ENCODE results near the gene ADSL.

ADSL gene

GRCh38 chr22:40366068-40366467 lies 19.8 kb downstream of the ADSL start:
- Histone ChIP-seq H3K27me3 (ENCODE audit: insufficient read depth, low read depth, severe bottlenecking) (no peaks in the 10 kb centered on the region), H3K36me3 (peaks cover 79% of the 10 kb centered on the region), H3K4me3 (ENCODE audit: low read depth, low read length) (no peak overlapping the region), H3K27ac (no peak overlapping the region), H3K9me3 (ENCODE audit: severe bottlenecking) (no peaks in the 10 kb centered on the region)
- TF ChIP-seq CTCF (IDR thresholded peaks at IDR 0.05; ENCODE audit: low read depth, low read length): no peak
- no peak for DNase-seq

DNA sequence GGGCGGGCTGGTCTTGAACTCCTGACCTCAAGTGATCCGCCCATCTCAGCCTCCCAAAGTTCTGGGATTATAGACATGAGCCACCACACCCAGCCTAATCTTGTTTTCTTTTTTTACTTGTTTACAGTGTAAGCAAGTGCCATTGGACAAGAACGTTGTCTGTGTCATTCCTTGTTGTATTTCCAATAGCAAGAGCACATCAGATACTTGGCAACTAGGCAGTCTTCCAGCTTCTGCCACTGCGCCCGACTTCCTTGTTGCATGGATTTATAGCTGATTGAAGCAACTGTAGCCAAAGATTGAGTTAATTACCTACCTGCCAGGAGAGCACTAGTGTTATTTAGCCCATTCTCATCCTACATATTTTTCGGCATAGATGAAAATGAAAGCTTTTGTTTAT lies 21.0 kb downstream of the ADSL start:
- Histone ChIP-seq H3K27ac (no peak overlapping the region), H3K36me3 (peaks cover 66% of the 10 kb centered on the region), H3K4me3 (ENCODE audit: low read depth, low read length) (no peak overlapping the region), H3K9me3 (ENCODE audit: severe bottlenecking) (no peaks in the 10 kb centered on the region), H3K27me3 (ENCODE audit: insufficient read depth, low read depth, severe bottlenecking) (no peaks in the 10 kb centered on the region)
- no peak for TF ChIP-seq CTCF (IDR thresholded peaks at IDR 0.05; ENCODE audit: low read depth, low read length)
- no peak for DNase-seq

DNA sequence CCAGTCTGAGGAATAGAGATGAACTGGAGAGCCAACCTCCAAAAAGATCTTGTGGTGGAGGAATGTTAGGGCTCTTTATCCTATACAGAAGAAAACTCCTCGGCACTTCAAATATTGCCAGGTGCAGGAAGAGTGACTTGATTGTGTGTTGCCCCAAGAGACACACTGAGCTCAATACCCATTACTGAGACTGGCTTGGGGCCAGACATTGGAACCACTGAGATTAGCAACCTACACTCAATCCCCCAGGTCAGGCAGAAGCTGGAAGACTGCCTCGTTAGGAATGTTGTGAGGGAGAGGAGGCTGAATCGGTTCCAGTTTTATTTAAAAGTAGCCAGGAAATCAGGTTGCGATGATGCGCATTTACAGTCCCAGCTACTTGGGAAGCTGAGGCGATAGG lies 21.7 kb downstream of the ADSL start:
- no peak for TF ChIP-seq CTCF (IDR thresholded peaks at IDR 0.05; ENCODE audit: low read depth, low read length)
- H3K27ac ChIP-seq: no peak overlapping the region
- no peak for DNase-seq
- H3K27me3 ChIP-seq (ENCODE audit: insufficient read depth, low read depth, severe bottlenecking): no peaks in the 10 kb centered on the region
- peaks cover 62% of the 10 kb centered on the region for H3K36me3 ChIP-seq
- no peak overlapping the region for H3K4me3 ChIP-seq (ENCODE audit: low read depth, low read length)
- no peaks in the 10 kb centered on the region for H3K9me3 ChIP-seq (ENCODE audit: severe bottlenecking)

- H3K4me3 ChIP-seq (ENCODE audit: low read depth, low read length): no peak overlapping the region
- no peaks in the 10 kb centered on the region for H3K27me3 ChIP-seq (ENCODE audit: insufficient read depth, low read depth, severe bottlenecking)
- no peaks in the 10 kb centered on the region for H3K9me3 ChIP-seq (ENCODE audit: severe bottlenecking)
- H3K36me3 ChIP-seq: peaks cover 62% of the 10 kb centered on the region
- TF ChIP-seq CTCF (IDR thresholded peaks at IDR 0.05; ENCODE audit: low read depth, low read length): no peak
- H3K27ac ChIP-seq: no peak overlapping the region
- no peak for DNase-seq
Measured at GRCh38 chr22:40368836-40369235, 22.5 kb downstream of the ADSL start.

- Histone ChIP-seq H3K36me3 (peaks cover 13% of the 10 kb centered on the region), H3K27ac (no peak overlapping the region), H3K4me3 (ENCODE audit: low read depth, low read length) (no peak overlapping the region), H3K27me3 (ENCODE audit: insufficient read depth, low read depth, severe bottlenecking) (no peaks in the 10 kb centered on the region), H3K9me3 (ENCODE audit: severe bottlenecking) (no peaks in the 10 kb centered on the region)
- no peak for TF ChIP-seq CTCF (IDR thresholded peaks at IDR 0.05; ENCODE audit: low read depth, low read length)
- DNase-seq: no peak
Measured at GRCh38 chr22:40374567-40374966, 28.3 kb downstream of the ADSL start.

GRCh38 chr22:40376149-40376548 lies 29.8 kb downstream of the ADSL start:
- no peak for TF ChIP-seq CTCF (IDR thresholded peaks at IDR 0.05; ENCODE audit: low read depth, low read length)
- Histone ChIP-seq H3K4me3 (ENCODE audit: low read depth, low read length) (no peak overlapping the region), H3K9me3 (ENCODE audit: severe bottlenecking) (no peaks in the 10 kb centered on the region), H3K36me3 (peaks cover 9% of the 10 kb centered on the region), H3K27me3 (ENCODE audit: insufficient read depth, low read depth, severe bottlenecking) (no peaks in the 10 kb centered on the region), H3K27ac (no peak overlapping the region)
- no peak for DNase-seq

Data from WERI-Rb-1 (cell line).